Measurements from ENCODE around the gene GALNT12.

- TF ChIP-seq CTCF (conservative IDR thresholded peaks at IDR 0.05) (no peak), EZH2 (IDR thresholded peaks at IDR 0.05; ENCODE audit: low read depth) (no peak)
Observed at GRCh38 chr9:98873951-98874371, 66.5 kb downstream of the GALNT12 start.

Data from PC-9 (cell line).